Stimulated activated CD8-positive, alpha-beta memory T cell treated with anti-CD3 and anti-CD28 coated beads, Interleukin-2, amount 100 ng/mL, for 1 hour (primary cell): ENCODE results near the gene CCDC85C.

ENCODE experiments used
- DNase-seq, 2 donors: peaks; one replicate each; pipeline ENCODE4 v3.0.0-alpha.2; 2020; ENCODE audit warnings: low read depth in 2 of 2

CCDC85C gene

DNA sequence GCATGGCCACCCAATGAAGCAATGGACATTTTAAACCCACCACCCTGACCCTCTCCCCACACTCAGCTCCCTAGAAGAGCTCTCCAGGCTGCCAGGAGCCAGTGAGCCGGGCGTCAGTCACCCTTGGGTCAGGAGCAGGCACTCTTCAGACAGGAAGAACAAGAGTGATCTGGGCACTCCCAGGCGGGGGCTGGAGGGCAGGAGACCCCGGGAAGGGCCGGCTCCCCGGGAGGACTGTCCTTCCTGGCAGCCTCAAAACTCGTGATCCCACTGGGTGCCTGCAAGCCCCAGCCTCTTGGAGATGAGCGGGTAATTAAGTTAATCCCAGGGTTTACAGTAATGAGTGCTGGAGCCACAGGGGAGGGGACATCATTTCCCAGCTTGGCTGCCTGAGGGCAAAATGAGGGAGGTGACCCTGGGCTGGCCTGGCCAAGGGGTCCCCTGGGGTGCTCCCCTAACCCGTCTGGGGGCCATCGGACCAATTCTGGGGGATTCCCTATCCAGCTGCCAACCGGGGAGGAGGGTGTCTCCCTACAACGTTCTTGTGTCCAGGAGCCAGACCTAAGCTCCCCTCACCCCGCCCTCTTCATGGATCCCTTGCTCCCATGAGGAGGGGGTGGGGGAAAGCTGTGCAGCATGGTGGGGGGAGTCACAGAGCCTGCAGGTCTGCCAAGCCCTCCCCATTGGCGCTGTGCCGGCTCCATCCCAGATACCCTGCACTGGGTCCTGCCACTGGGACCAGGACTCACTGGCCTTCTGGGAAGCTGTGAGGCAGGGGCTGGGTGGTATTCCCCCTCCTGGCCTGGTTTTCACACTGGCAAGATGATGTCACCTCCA, 63.6 kb downstream of the CCDC85C start:
- DNase-seq, result no peak

DNA sequence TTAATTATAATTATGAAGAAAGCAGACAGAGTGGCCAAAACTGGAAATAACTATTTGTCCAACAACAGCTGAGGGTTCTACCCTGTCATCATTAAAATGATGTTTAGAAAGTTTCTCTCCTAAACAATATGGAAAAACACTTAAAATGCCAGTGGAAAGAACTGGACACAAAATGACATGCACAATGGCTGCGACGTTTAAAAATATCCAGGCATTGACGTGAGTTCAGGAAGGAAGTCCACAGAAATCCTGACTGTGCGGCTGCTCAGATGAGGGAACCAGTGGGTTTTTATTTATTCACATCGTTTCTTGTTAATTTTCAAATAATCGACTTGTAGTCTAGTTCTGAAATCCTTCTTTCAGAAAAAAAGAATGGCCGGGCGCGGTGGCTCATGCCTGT, 64.5 kb downstream of the CCDC85C start:
- DNase-seq, result no peak

DNA sequence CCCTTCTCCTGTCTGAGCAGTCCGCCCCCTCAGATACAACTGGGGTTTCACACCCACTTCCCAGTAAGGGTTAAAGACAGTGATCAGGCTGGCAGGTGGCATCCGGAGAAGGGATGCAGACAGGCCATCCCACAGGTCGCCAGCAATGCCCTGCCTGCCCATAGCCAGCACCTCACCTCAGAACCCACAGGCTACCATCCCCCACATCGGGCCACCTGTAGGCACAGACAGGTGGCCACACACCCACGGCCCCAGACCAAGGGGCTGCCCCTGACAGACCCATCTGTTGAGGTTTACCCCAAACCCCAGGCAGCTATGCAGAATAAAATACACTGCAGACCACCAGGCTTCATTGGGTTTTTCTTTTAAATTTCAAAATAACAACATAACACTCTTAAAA, 65.3 kb downstream of the CCDC85C start:
- no peak for DNase-seq

DNA sequence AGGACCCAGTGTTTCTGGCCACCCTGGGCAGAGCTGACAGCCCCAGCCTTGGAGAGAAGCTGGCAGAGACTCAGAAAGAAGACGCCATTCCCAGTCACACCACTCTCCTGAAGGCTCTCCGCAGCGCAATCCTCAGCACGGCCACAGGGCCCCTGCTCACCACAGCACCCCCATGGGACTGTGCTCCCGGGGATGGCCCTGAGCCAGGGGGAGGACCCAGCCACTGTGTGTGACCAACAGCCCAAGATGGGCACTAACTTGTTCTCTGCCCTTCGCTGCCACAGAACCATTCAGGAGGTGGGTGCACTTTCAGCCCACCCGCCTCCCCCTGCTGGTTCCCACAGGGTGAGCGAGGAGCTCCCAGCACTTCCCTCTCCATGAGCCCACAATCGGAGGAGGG, 65.7 kb downstream of the CCDC85C start:
- no peak for DNase-seq

- DNase-seq, result no peak
These were observed 66.6 kb downstream of the CCDC85C start for GRCh38 chr14:99537399-99537798.

- no peak for DNase-seq
These were observed 67.9 kb downstream of the CCDC85C start for GRCh38 chr14:99535908-99536778.

DNA sequence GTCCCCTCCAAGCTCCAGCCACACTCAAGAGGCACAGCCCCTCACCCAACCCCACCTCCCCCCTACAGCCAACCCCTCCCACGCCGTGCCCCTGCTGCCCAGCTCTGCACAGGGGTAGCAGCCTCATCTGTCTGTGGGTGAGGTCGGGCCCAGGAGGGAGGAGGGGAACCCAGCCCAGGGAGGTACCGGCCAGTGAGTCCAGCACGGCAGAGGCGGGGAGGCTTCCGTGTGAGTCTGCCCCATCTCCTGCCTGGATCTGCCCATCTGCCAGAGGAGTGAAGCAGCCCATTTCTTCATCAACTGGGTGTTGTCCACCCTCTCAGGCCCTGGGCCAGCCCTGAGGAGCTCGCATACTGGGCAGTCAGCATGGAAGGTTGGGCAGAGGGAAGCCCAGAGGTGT, 68.6 kb downstream of the CCDC85C start:
- no peak for DNase-seq

DNA sequence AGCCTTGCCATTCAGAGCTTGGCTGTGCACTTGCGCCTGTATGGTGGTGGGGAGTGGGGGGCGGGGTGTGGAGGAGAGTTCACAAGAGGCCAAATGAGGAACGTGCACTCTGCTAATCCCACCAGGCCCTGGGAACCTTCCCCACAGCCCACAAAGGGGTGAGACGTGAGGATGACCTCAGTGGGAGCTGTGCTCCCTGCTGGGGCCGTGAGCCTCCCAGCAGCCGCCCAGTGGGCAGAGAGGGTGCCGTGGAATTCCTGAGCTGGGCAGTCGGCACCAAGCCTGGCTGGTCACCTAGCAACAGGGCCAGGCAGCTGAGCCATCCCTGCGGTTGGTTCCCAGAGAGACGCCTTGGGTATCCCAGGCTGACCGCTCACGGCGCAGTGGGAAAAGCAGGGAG, 69.1 kb downstream of the CCDC85C start:
- DNase-seq, result no peak

GRCh38 chr14:99534333-99534732, 69.7 kb downstream of the CCDC85C start:
- DNase-seq, result no peak

DNA sequence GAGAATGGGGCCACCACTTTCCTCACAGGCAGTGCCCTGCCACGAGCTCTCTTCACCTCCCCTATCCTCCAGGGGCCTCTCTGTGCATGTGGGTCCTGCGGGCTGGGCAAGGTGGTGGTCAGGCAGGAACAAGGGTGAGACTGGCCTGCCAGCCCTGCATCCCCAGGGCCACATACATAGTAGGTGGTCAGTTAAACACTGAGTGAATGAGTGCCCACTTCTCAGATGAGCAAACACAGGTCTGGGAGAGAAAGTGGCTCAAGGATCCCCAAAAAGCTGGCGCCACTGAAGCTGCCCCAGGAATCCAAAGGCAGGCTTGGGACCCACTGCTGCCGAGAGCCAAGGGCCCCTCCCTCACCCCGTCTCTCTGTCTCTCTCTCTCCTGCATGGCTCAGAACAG, 71.7 kb downstream of the CCDC85C start:
- no peak for DNase-seq

DNA sequence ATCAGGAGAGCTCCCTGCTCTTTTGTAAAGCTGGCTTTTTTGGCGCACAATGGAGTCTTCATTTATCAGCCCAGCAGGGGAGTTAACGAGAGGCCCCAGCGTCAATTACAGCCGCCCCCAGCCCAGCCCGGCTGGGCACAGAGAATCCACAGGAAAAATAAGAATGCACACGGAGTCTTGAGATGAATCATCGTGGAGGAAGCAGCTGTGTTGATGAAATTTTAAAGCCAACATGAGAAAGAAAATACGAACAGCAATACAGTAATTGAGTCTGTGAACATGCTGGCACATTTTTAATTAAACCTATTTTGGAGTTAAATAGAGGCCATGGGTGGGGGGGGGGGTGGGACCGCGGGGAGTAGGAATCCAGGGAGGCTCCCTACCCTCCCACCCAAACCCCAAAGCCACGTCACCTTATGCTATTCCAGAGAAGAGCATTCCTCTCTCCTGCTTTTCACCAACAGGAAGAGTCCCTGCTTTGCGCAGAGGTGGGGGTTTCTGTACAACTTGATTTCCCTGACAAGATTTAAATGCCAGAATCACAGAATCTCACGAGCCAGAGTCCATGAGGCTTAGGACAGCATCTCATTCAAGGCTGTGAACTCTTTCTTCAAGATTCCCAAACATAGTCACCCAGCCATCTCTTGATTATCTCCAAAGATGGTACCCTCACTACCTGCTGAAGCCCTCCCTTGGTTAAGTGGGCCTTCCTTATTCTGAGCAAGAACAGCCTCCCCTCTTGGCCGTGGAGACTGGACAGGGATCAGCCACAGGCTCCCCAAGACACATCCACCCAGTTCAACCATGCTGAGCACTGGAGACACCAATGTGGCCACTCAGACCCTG, 72.5 kb downstream of the CCDC85C start:
- DNase-seq, result no peak

DNA sequence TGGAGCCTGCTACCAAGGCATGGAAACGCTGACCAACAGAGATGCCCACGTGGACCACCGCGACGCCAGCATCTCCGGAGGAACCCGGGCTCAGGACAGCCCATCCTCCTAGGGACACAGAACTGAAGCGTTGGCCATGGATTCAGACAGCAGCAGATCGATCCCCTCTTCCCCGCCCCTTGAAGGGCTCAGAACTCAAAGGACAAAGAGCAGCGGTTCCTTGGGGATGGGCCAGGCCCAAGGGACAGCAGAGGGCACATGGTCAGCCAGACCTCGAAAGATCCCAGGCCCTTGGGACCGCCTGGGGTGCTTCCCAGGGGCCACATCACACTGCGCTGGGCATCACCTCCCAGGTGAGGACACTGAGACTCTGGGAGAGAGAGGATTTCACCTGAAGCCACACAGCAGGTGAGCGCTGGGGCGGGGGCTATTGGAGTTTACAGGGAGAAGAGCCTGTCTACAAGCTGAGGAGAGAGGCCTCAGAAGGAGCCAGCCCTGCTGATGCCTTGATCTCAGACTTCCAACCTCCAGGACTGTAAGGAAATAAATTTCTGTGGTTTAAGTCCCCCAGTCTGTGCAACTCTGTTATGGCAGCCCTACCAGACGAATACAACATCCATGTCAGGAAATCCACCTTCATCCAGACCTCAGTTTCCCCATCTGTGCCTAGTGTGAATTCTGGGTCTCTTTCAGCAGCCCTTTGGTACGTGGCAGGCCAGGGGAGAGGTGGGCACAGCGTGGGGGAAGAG, 73.4 kb downstream of the CCDC85C start:
- DNase-seq, result no peak

DNA sequence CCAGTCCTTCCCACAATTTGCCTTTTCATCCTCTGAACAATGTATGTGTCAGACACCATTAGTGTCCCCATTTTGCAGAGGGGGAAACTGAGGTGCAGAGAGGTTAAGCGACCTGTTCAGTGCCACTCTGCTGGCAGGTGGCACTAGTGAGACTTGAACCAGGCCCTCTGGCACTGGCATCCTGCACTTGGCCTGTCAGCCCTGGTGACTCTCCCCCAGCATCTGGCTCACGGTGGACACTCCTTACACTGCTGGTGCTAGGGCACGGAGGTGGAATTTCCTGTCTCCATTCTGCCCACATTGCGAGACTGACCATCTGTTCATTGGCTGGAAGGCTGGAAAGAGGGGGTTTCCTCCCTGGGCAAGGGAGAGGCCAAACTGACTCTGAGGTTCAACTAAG, 74.1 kb downstream of the CCDC85C start:
- no peak for DNase-seq

- DNase-seq, result no peak
These were observed 76.5 kb downstream of the CCDC85C start for GRCh38 chr14:99527427-99528076.

GRCh38 chr14:99527026-99527425, 77.0 kb downstream of the CCDC85C start:
- DNase-seq, result no peak

- DNase-seq, result no peak
These were observed 78.3 kb downstream of the CCDC85C start for GRCh38 chr14:99525699-99526080.

DNA sequence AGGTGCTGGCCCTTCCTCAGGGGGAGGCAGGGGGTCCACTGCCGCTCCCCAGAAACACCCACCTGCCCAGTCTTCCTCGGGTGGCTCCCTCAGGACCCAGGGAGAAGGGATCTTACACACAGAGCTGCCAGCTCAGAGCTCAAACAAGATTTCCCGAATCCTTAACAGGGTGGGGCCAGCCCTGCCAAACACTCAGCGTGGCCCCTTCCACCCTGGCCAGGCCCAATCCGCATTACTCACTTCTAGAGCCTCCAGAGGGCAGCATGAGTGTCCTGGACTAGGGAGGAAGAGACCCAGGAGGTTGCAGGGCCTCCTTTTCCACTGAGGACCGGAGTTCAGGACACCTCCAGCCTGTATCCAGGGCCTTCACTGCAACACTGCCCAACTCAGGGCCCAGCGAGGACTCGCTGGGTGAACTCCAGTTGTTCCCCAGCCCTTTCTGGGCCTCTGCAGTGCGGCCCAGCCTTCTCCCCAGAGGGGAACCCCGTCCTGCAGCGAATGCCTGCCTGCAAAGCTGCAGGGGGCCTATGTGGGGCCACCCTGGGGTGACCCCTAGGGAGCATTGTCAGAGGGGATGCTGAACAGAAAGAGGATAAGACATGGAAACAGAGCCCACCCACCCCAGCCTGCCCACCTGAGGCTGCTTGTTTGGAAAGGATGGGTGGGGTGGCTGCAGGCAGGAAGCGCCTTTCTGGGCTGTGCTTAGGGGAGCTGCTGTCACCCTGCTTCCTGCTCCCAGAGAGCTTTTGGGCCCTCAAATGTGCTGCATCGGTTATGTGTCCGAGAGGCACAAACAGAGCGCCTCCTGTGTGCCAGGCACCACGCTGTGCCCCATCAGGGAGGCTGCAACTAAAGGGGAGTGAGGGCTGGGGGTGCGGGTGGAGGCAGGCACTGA, 79.0 kb downstream of the CCDC85C start:
- DNase-seq, result no peak

DNA sequence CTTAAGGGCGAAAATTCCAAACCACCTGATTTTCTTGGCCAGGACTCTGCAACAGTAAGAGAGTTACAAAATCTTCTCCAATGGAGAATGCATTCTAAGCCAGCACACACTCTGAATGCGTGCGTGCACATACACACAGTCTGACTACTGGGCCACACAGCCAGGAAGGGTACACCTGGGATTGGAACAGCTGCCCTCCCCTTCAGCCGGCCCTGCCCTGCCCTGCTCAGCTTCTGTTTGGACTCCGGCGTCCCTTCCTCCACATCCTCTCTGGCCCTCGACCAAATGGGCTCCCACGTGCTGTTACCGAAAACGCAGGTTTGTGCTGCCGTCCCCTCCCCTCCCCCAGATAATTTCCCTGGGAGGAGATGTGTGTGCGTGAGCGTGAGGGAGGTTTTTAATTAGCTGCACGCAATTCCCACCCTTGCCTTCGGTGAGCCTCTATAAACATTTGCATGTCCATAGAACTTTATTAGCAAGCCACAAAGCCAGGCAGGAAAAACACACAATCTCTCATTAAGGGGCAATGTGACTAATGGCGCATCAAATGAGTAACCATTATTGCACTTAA, 79.8 kb downstream of the CCDC85C start:
- DNase-seq, result no peak

GRCh38 chr14:99523704-99524055, 80.3 kb downstream of the CCDC85C start:
- no peak for DNase-seq
